ENCODE measurements around the gene LHX6.

LHX6 gene

GRCh38 chr9:122155796-122156195, 73.0 kb downstream of the LHX6 start:
- no peaks in the 10 kb centered on the region for H3K27me3 ChIP-seq (replicated peaks; ENCODE audit: control insufficient read depth, insufficient read depth, low read length)
- H3K36me3 ChIP-seq (ENCODE audit: control insufficient read depth, insufficient read depth, low read length) = peaks cover 2% of the 10 kb centered on the region
- H3K4me3 ChIP-seq (replicated peaks; ENCODE audit: low read depth, low read length) = no peak overlapping the region
- no peak for DNase-seq (ENCODE audit: extremely low read depth, insufficient read length)
- TF ChIP-seq CTCF (IDR thresholded peaks at IDR 0.05; ENCODE audit: insufficient read depth, low read length, poor library complexity, severe bottlenecking) = no peak

Data from GM06990 (cell line).